Fibroblast of lung (primary cell): ENCODE results near the gene ZNF827. TPM values are rescaled to one million over a fixed set of nuclear protein-coding genes. Genes with fewer than 3 reads are reported as not detected.
A peak's percentile ranks its signal among the peaks of the same experiment; 100 is the strongest.

ENCODE experiments used
- DNase-seq, 2 donors: peaks; one replicate each; pipeline versions ENCODE4 v3.0.0 to v3.0.0-alpha.2; 2010; ENCODE audit warnings: low read depth in 2 of 2
- H2AFZ ChIP-seq: 2 replicates; pipeline ENCODE4 v1.5.1; 2012; ENCODE audit warnings: low read length, control low read depth, inconsistent platforms
- H3K27ac ChIP-seq: 2 replicates; pipeline ENCODE4 v1.5.1; 2011; ENCODE audit warnings: low read length, control low read depth; ENCODE audit not compliant: insufficient read depth
- H3K27me3 ChIP-seq: 2 replicates; pipeline ENCODE4 v1.5.1; 2011; ENCODE audit warnings: mild to moderate bottlenecking, low read length; ENCODE audit not compliant: control insufficient read depth, insufficient read depth
- H3K36me3 ChIP-seq: 2 replicates; pipeline ENCODE4 v1.5.1; 2011; ENCODE audit warnings: low read length; ENCODE audit not compliant: control insufficient read depth, insufficient read depth
- H3K4me1 ChIP-seq: 2 replicates; pipeline ENCODE4 v1.5.1; 2011; ENCODE audit warnings: low read length; ENCODE audit not compliant: control insufficient read depth, insufficient read depth; ENCODE audit errors: extremely low read depth
- H3K4me2 ChIP-seq: 2 replicates; pipeline ENCODE4 v1.5.1; 2011; ENCODE audit warnings: low read length, control low read depth; ENCODE audit not compliant: insufficient read depth; ENCODE audit errors: extremely low read depth
- H3K4me3 ChIP-seq, 4 experiments: fragments of 200-600 bp in 1 of 4; sonication (generic) in 1 of 4; replicated peaks in 1 of 4; 2 replicates each; pipeline ENCODE4 v1.5.1; 2011 to 2016; ENCODE audit warnings: low read length in 4 of 4, low read depth in 3 of 4, mild to moderate bottlenecking in 3 of 4, control low read depth in 2 of 4, inconsistent platforms in 1 of 4, mixed read lengths in 1 of 4; ENCODE audit not compliant: insufficient read depth in 1 of 4; ENCODE audit errors: control extremely low read depth in 1 of 4
- H3K79me2 ChIP-seq: 2 replicates; pipeline ENCODE4 v1.5.1; 2012; ENCODE audit warnings: mild to moderate bottlenecking, low read length, inconsistent platforms; ENCODE audit not compliant: control insufficient read depth, insufficient read depth
- H3K9ac ChIP-seq: 2 replicates; pipeline ENCODE4 v1.5.1; 2011; ENCODE audit warnings: mild to moderate bottlenecking, low read length, control low read depth; ENCODE audit not compliant: insufficient read depth
- H3K9me3 ChIP-seq: 2 replicates; pipeline ENCODE4 v1.5.1; 2012; ENCODE audit warnings: low read depth, low read length; ENCODE audit not compliant: control insufficient read depth, insufficient read depth
- H4K20me1 ChIP-seq: 2 replicates; pipeline ENCODE4 v1.5.1; 2011; ENCODE audit warnings: low read length; ENCODE audit not compliant: control insufficient read depth, insufficient read depth; ENCODE audit errors: extremely low read depth
- CTCF ChIP-seq, 2 donors: IDR thresholded peaks in 1 of 2; conservative IDR thresholded peaks in 1 of 2; 1 replicate in 1 of 2; 2 replicates in 1 of 2; pipeline ENCODE4 v1.5.1; 2011 to 2012; ENCODE audit warnings: low read length in 2 of 2, control low read depth in 1 of 2, inconsistent platforms in 1 of 2, low read depth in 1 of 2, mild to moderate bottlenecking in 1 of 2
- EZH2 ChIP-seq: IDR thresholded peaks from 2 replicates; pipeline ENCODE4 v1.5.1; 2012; ENCODE audit warnings: low read length, control low read depth, mild to moderate bottlenecking; ENCODE audit errors: missing control alignments
- polyA plus RNA-seq, 2 donors: library from polyadenylated mRNA; depleted of rRNA in 1 of 2; stranded (reverse) in 1 of 2; unstranded in 1 of 2; fragments of >200 nt; gene quantifications; 2 replicates each; pipeline ENCODE4 v1.2.1, GENCODE V29; 2011 to 2012; ENCODE audit warnings: missing spikeins in 1 of 2
- total RNA-seq: library from RNA; depleted of rRNA; stranded (reverse); fragments of >200 nt; gene quantifications from 2 replicates; pipeline ENCODE4 v1.2.1, GENCODE V29; 2014

The ZNF827 gene
- total and polyA plus RNA-seq, 2 donors (not counting 1 experiment from before 2014, with no cell fraction given): 5.8 to 7.1 TPM

GRCh38 chr4:145779319-145779801 is 159.3 kb downstream of the ZNF827 start:
- no peaks in the 10 kb centered on the region for H3K79me2 ChIP-seq
- no peaks in the 10 kb centered on the region for H3K9me3 ChIP-seq
- H3K27ac ChIP-seq: no peak overlapping the region
- H3K27me3 ChIP-seq: no peaks in the 10 kb centered on the region
- TF ChIP-seq EZH2 (no peak), CTCF (conservative IDR thresholded peaks at IDR 0.05 in 1 of 2, IDR thresholded peaks at IDR 0.05 in 1 of 2; ENCODE audit: low read depth in 1 of 2, low read length in 2 of 2) (no peak)
- no peaks in the 10 kb centered on the region for H3K4me1 ChIP-seq
- H3K9ac ChIP-seq: no peak overlapping the region
- H4K20me1 ChIP-seq: no peaks in the 10 kb centered on the region
- no peak overlapping the region for H3K4me3 ChIP-seq
- peak in 1 of 2 donors; percentile 77 for DNase-seq
- no peak overlapping the region for H3K4me2 ChIP-seq
- no peaks in the 10 kb centered on the region for H3K36me3 ChIP-seq
- no peak overlapping the region for H2AFZ ChIP-seq

GRCh38 chr4:145776208-145776607 is 162.4 kb downstream of the ZNF827 start:
- Histone ChIP-seq H3K27me3 (no peaks in the 10 kb centered on the region), H3K4me3 (no peak overlapping the region), H3K9me3 (no peaks in the 10 kb centered on the region), H3K4me1 (no peaks in the 10 kb centered on the region), H3K4me2 (no peak overlapping the region), H3K27ac (no peak overlapping the region), H3K9ac (no peak overlapping the region), H3K79me2 (no peaks in the 10 kb centered on the region), H4K20me1 (no peaks in the 10 kb centered on the region), H3K36me3 (peaks cover 1% of the 10 kb centered on the region), H2AFZ (no peak overlapping the region)
- DNase-seq: no peak
- no peak for TF ChIP-seq EZH2
- no peak for TF ChIP-seq CTCF (conservative IDR thresholded peaks at IDR 0.05 in 1 of 2, IDR thresholded peaks at IDR 0.05 in 1 of 2; ENCODE audit: low read depth in 1 of 2, low read length in 2 of 2)

- Histone ChIP-seq H3K27me3 (no peaks in the 10 kb centered on the region), H3K36me3 (peaks cover 1% of the 10 kb centered on the region), H3K4me2 (no peak overlapping the region), H2AFZ (no peak overlapping the region), H3K4me3 (no peak overlapping the region), H3K9me3 (no peaks in the 10 kb centered on the region), H3K4me1 (no peaks in the 10 kb centered on the region), H4K20me1 (no peaks in the 10 kb centered on the region), H3K27ac (no peak overlapping the region), H3K79me2 (no peaks in the 10 kb centered on the region), H3K9ac (no peak overlapping the region)
- TF ChIP-seq EZH2 (no peak), CTCF (conservative IDR thresholded peaks at IDR 0.05 in 1 of 2, IDR thresholded peaks at IDR 0.05 in 1 of 2; ENCODE audit: low read depth in 1 of 2, low read length in 2 of 2) (no peak)
- no peak for DNase-seq
These were observed 163.2 kb downstream of the ZNF827 start for GRCh38 chr4:145775406-145775805.
